Activated effector memory CD4-positive, alpha-beta T cell treated with Interleukin-2 at 50 U/mL for 16 hours (primary cell): Measurements from ENCODE around the gene SERPINA9.
"Not testable (repeated sequence)": the region's sequence is repeated elsewhere in the genome, so short reads cannot be mapped to it uniquely, and the experiment has no call there.

Experiments used
- DNase-seq: peaks from one replicate; pipeline ENCODE4 v3.0.0-alpha.2; 2020

Gene SERPINA9

DNA sequence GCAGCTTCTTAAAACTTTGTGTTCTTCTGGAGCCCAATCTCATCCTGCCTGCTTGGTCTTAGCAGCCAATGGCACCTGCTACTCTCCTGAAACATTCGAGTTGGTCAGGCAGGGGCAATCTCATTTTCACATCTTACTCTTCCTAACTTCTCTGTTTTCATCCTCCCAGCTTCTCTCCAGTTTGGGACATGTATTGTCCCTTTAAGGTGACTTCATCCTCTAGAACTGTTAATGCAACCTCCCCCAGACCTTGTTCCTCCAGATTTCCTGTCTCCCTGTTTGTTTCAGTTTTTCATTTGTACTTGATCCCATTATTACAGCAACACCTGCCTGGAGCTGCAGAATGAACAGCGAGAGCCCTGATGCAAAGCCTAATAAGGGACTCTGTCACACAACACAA, 54.7 kb downstream of the SERPINA9 start:
- DNase-seq, result no peak

GRCh38 chr14:94417497-94418205, 58.3 kb downstream of the SERPINA9 start:
- DNase-seq, result not testable (repeated sequence)
